Measurements from ENCODE around the gene NUAK1.

GRCh38 chr12:106066051-106066705 is 72.6 kb downstream of the NUAK1 start:
- TF ChIP-seq CTCF (IDR thresholded peaks at IDR 0.05; ENCODE audit: insufficient read depth, low read length) (no peak), GABPA (IDR thresholded peaks at IDR 0.05; ENCODE audit: low read depth) (no peak)
